Activated CD8-positive, alpha-beta memory T cell treated with anti-CD3 and anti-CD28 coated beads, Interleukin-2, amount 10 ng/mL, durations not matched to agents 7 days and 5 days (primary cell): ENCODE data around the gene FXYD7. TPM values are rescaled to one million over a fixed set of nuclear protein-coding genes. Genes with fewer than 3 reads are reported as not detected.

ENCODE experiments used
- ATAC-seq: fragments of 150-1000 bp; cut with Tn5 transposase; one replicate; pipeline ENCODE4 v1.10.0; 2021; ENCODE audit warnings: moderate library complexity
- CTCF ChIA-PET: fragments of 350-600 bp; sonication (Branson Sonifier 250); formaldehyde crosslinking; loops from one replicate; lab custom pipeline; 2021; ENCODE audit warnings: antibody characterized with exemption; lab: Charles Lee
- DNase-seq: peaks from one replicate; pipeline ENCODE4 v3.0.0-alpha.2; 2020
- H3K27ac Mint-ChIP-seq: one replicate; pipeline ENCODE4 v1.8.0; 2021; ENCODE audit warnings: mild to moderate bottlenecking, mixed read lengths
- H3K27me3 Mint-ChIP-seq: one replicate; pipeline ENCODE4 v1.8.0; 2021; ENCODE audit warnings: mixed read lengths
- H3K36me3 Mint-ChIP-seq: one replicate; pipeline ENCODE4 v1.8.0; 2021; ENCODE audit warnings: mild to moderate bottlenecking, mixed read lengths
- H3K4me1 Mint-ChIP-seq: one replicate; pipeline ENCODE4 v1.8.0; 2021; ENCODE audit warnings: mixed read lengths
- H3K4me3 Mint-ChIP-seq: one replicate; pipeline ENCODE4 v1.8.0; 2021; ENCODE audit warnings: mild to moderate bottlenecking, moderate library complexity, mixed read lengths
- H3K9me3 Mint-ChIP-seq: one replicate; pipeline ENCODE4 v1.8.0; 2022; ENCODE audit warnings: low read depth, mixed read lengths
- total RNA-seq, 2 experiments: library from RNA; stranded (reverse); gene quantifications; one replicate each; pipeline ENCODE4 v1.2.3, GENCODE V29; 2021

FXYD7 gene
- total RNA-seq, 2 experiments from 2014 or later, result 1.1 to 1.9 TPM

- H3K4me1 Mint-ChIP-seq, result peaks cover 11% of the 10 kb centered on the region
- no peaks in the 10 kb centered on the region for H3K9me3 Mint-ChIP-seq
- CTCF ChIA-PET, result interaction anchor here (0.6 to 3.6 kb wide), 22 partner anchors 9 to 558 kb away, joined by 3 to 24 read pairs (median 4); partner anchors contain the start of genes FXYD3 and FXYD5
- no peaks in the 10 kb centered on the region for H3K36me3 Mint-ChIP-seq
- no peak overlapping the region for H3K27ac Mint-ChIP-seq
- ATAC-seq, result no peak
- no peak overlapping the region for H3K4me3 Mint-ChIP-seq
- DNase-seq, result no peak
- peaks cover 6% of the 10 kb centered on the region for H3K27me3 Mint-ChIP-seq
Measured at GRCh38 chr19:35136231-35136630, 6.8 kb upstream of the FXYD7 start.

GRCh38 chr19:35136977-35137702 is 5.9 kb upstream of the FXYD7 start:
- no peak for DNase-seq
- no peak overlapping the region for H3K4me3 Mint-ChIP-seq
- no peak for ATAC-seq
- CTCF ChIA-PET, result interaction anchor here (1.2 to 3.6 kb wide), 7 partner anchors 12 to 93 kb away, joined by 3 to 24 read pairs (median 12); partner anchors contain the start of gene FXYD5
- no peaks in the 10 kb centered on the region for H3K36me3 Mint-ChIP-seq
- no peak overlapping the region for H3K27ac Mint-ChIP-seq
- peaks cover 14% of the 10 kb centered on the region for H3K27me3 Mint-ChIP-seq
- H3K4me1 Mint-ChIP-seq, result peaks cover 20% of the 10 kb centered on the region
- H3K9me3 Mint-ChIP-seq, result no peaks in the 10 kb centered on the region

- Mint-ChIP-seq H3K4me3 (no peak within 1 kb of the TSS), H3K36me3 (no peaks in the 10 kb centered on the region), H3K9me3 (no peaks in the 10 kb centered on the region), H3K4me1 (peaks cover 23% of the 10 kb centered on the region), H3K27ac (no peak within 1 kb of the TSS), H3K27me3 (peaks cover 17% of the 10 kb centered on the region)
- no peak for ATAC-seq
- no peak for DNase-seq
- CTCF ChIA-PET, result no interaction called here
Measured at GRCh38 chr19:35138305-35138892, 4.7 kb upstream of the FXYD7 start, which contains the start of gene FXYD1. Gene FXYD1, plus strand, starts transcription at chr19:35138824. Its CDS starts 1,256 bp downstream, at chr19:35140080.

- no peaks in the 10 kb centered on the region for H3K9me3 Mint-ChIP-seq
- CTCF ChIA-PET, result interaction anchor here (1.0 to 7.1 kb wide), 12 partner anchors 10 to 129 kb away, joined by 3 to 90 read pairs (median 10); partner anchors contain the start of genes FXYD5 and USF2
- no peak overlapping the region for H3K4me3 Mint-ChIP-seq
- ATAC-seq (no peak), DNase-seq (no peak)
- peaks cover 28% of the 10 kb centered on the region for H3K4me1 Mint-ChIP-seq
- no peaks in the 10 kb centered on the region for H3K36me3 Mint-ChIP-seq
- peaks cover 30% of the 10 kb centered on the region for H3K27me3 Mint-ChIP-seq
- no peak overlapping the region for H3K27ac Mint-ChIP-seq
Measured at GRCh38 chr19:35140207-35140961, 2.7 kb upstream of the FXYD7 start.

GRCh38 chr19:35140962-35141836 is 1.9 kb upstream of the FXYD7 start:
- H3K4me1 Mint-ChIP-seq, result peaks cover 25% of the 10 kb centered on the region
- H3K27ac Mint-ChIP-seq, result peak overlapping the region; percentile 54
- H3K4me3 Mint-ChIP-seq, result peak overlapping the region; percentile 72
- ATAC-seq (peak; percentile 91), DNase-seq (peak; percentile 96)
- no peaks in the 10 kb centered on the region for H3K9me3 Mint-ChIP-seq
- CTCF ChIA-PET, result interaction anchor here (0.5 to 7.1 kb wide), 34 partner anchors 9 to 838 kb away, joined by 3 to 90 read pairs (median 4); partner anchors contain the start of genes FXYD5 and USF2
- peaks cover 30% of the 10 kb centered on the region for H3K27me3 Mint-ChIP-seq
- no peaks in the 10 kb centered on the region for H3K36me3 Mint-ChIP-seq

- H3K36me3 Mint-ChIP-seq, result no peaks in the 10 kb centered on the region
- peaks cover 29% of the 10 kb centered on the region for H3K27me3 Mint-ChIP-seq
- ATAC-seq (peak; percentile 1), DNase-seq (no peak)
- CTCF ChIA-PET, result interaction anchor here (0.5 to 7.1 kb wide), 34 partner anchors 8 to 838 kb away, joined by 3 to 90 read pairs (median 4); partner anchors contain the start of genes FXYD5 and USF2
- H3K4me1 Mint-ChIP-seq, result peaks cover 25% of the 10 kb centered on the region
- H3K27ac Mint-ChIP-seq, result no peak overlapping the region
- peak overlapping the region; percentile 72 for H3K4me3 Mint-ChIP-seq
- no peaks in the 10 kb centered on the region for H3K9me3 Mint-ChIP-seq
Measured at GRCh38 chr19:35141837-35142605, 1.0 kb upstream of the FXYD7 start.

- Mint-ChIP-seq H3K4me1 (peaks cover 25% of the 10 kb centered on the region), H3K36me3 (no peaks in the 10 kb centered on the region), H3K27ac (no peak overlapping the region), H3K4me3 (no peak overlapping the region), H3K27me3 (peaks cover 24% of the 10 kb centered on the region), H3K9me3 (no peaks in the 10 kb centered on the region)
- ATAC-seq, result peak; percentile 24
- peak; percentile 76 for DNase-seq
- CTCF ChIA-PET, result interaction anchor here (0.6 to 7.1 kb wide), 24 partner anchors 11 to 153 kb away, joined by 3 to 90 read pairs (median 5); partner anchors contain the start of genes FXYD5 and USF2
Measured at GRCh38 chr19:35142606-35143230, 337 bp upstream of the FXYD7 start.

GRCh38 chr19:35143818-35144217 is 763 bp downstream of the FXYD7 start:
- no peak for DNase-seq
- Mint-ChIP-seq H3K27ac (no peak overlapping the region), H3K4me3 (no peak overlapping the region), H3K36me3 (no peaks in the 10 kb centered on the region), H3K4me1 (peaks cover 25% of the 10 kb centered on the region), H3K9me3 (no peaks in the 10 kb centered on the region), H3K27me3 (peaks cover 24% of the 10 kb centered on the region)
- ATAC-seq, result no peak
- CTCF ChIA-PET, result interaction anchor here (0.7 to 7.1 kb wide), 6 partner anchors 9 to 99 kb away, joined by 3 to 90 read pairs (median 4); partner anchors contain the start of genes FXYD5 and LGI4

- Mint-ChIP-seq H3K4me1 (peaks cover 25% of the 10 kb centered on the region), H3K27me3 (peaks cover 24% of the 10 kb centered on the region), H3K27ac (no peak overlapping the region), H3K9me3 (no peaks in the 10 kb centered on the region), H3K4me3 (no peak overlapping the region), H3K36me3 (no peaks in the 10 kb centered on the region)
- CTCF ChIA-PET, result interaction anchor here (0.9 to 7.1 kb wide), 4 partner anchors 9 to 98 kb away, joined by 3 to 90 read pairs (median 5); partner anchors contain the start of genes FXYD5 and LGI4
- ATAC-seq (no peak), DNase-seq (no peak)
Measured at GRCh38 chr19:35144259-35144599, 1.2 kb downstream of the FXYD7 start.

GRCh38 chr19:35144600-35145436 is 1.8 kb downstream of the FXYD7 start:
- DNase-seq (no peak), ATAC-seq (no peak)
- no peaks in the 10 kb centered on the region for H3K9me3 Mint-ChIP-seq
- peaks cover 25% of the 10 kb centered on the region for H3K4me1 Mint-ChIP-seq
- no peaks in the 10 kb centered on the region for H3K36me3 Mint-ChIP-seq
- H3K27ac Mint-ChIP-seq, result no peak overlapping the region
- H3K27me3 Mint-ChIP-seq, result peaks cover 24% of the 10 kb centered on the region
- H3K4me3 Mint-ChIP-seq, result no peak overlapping the region
- CTCF ChIA-PET, result interaction anchor here (1.2 to 7.1 kb wide), 3 partner anchors 8 to 71 kb away, joined by 3 to 90 read pairs (median 6); partner anchors contain the start of genes FXYD5 and LGI4
